Suprapubic skin (tissue), 3 donors: ENCODE measurements around the gene GPR75.

ENCODE experiments used
- CTCF ChIP-seq, 2 donors: fragments of 200-600 bp in 1 of 2; fragments of 450-650 bp in 1 of 2; sonication (generic) in 1 of 2; IDR thresholded peaks; one replicate each; pipeline ENCODE4 v1.5.1; 2016 to 2019; ENCODE audit warnings: antibody characterized with exemption in 2 of 2, mild to moderate bottlenecking in 1 of 2, moderate library complexity in 1 of 2
- POLR2AphosphoS5 ChIP-seq, 3 donors: sonication (generic); formaldehyde crosslinking; IDR thresholded peaks; one replicate each; pipeline ENCODE4 v1.6.1; 2017; ENCODE audit warnings: antibody characterized with exemption in 3 of 3

- TF ChIP-seq CTCF (IDR thresholded peaks at IDR 0.05) (no peak), POLR2AphosphoS5 (IDR thresholded peaks at IDR 0.05) (no peak)
Observed at GRCh38 chr2:53856272-53856671, 3.5 kb downstream of the GPR75 start.
